GM19043 (cell line): ENCODE measurements around the gene GTF2H4.

ENCODE experiments used
- ATAC-seq: cut with Tn5 transposase; IDR thresholded peaks from one replicate; pipeline ENCODE4 v1.9.1; 2021; ENCODE audit warnings: low read depth; ENCODE audit not compliant: unreplicated experiment

Gene GTF2H4

GRCh38 chr6:30882204-30882758 lies 25.7 kb upstream of the GTF2H4 start:
- ATAC-seq: no peak

GRCh38 chr6:30882759-30883684 lies 25.0 kb upstream of the GTF2H4 start:
- ATAC-seq: no peak

GRCh38 chr6:30883685-30884520 lies 24.1 kb upstream of the GTF2H4 start, which contains the start of gene DDR1:
Gene DDR1, plus strand, starts transcription at chr6:30884519. Its CDS starts 4,211 bp downstream, at chr6:30888730.
- ATAC-seq: no peak

DNA sequence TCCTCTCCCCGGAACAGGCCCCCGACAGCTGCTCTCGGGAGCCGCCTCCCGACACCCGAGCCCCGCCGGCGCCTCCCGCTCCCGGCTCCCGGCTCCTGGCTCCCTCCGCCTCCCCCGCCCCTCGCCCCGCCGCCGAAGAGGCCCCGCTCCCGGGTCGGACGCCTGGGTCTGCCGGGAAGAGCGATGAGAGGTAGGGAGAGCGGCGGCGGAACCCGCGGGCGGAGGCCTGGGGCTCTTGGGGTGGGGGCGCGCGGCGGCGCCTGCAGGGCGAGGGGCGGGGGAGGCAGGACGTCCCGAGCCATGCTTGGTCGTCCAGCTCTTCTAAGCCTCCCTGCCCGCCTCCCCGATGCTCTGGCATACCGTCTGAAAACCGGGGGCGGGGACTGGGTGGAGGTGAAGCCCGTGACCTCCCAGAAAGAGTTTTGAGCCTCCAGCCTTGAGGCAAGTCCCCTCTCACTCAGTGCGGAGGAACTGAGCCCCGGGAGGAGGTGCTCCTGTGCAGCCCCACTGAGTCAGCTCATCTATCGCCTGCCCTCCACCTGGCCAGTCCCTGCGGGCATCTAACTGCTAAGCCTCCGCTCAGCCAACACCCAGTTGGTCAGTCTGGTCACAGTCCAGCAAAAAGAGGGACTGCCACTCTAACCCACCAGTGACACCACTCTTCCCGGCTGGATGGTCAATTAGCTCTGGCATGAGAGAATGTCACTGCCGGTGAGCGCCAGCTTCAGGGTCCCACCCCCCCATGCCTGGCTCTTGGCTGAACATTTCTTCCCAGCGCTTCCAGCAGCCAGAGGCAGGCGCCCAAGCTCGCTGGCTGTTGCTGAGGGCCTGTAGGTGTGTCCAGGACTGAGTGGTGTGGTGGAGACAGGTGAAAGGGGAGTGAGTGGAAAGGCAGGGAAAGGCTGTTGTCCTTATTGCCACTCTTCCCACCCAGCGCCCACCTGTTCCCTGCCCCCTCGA lies 23.2 kb upstream of the GTF2H4 start:
- no peak for ATAC-seq

GRCh38 chr6:30885481-30885998 lies 22.5 kb upstream of the GTF2H4 start:
- ATAC-seq: no peak

GRCh38 chr6:30885999-30886896 lies 21.8 kb upstream of the GTF2H4 start:
- ATAC-seq: no peak

DNA sequence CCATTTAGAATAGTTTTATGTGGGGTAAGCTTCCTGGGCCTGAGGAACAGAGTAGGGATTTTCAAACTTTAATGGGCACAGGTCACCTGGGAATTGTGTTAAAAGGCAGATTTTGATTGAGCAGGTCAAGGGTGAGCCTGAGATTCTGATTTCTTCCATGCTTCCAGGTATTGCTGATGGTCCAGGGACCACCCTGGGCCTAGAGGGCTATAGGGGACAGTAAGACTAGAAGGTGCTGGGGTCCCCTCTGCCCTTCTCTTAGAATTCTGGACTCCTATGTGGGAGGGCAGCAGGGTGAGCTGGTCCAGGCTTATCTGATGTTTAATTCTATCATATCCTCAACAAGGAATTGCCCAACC lies 21.1 kb upstream of the GTF2H4 start:
- ATAC-seq: no peak

DNA sequence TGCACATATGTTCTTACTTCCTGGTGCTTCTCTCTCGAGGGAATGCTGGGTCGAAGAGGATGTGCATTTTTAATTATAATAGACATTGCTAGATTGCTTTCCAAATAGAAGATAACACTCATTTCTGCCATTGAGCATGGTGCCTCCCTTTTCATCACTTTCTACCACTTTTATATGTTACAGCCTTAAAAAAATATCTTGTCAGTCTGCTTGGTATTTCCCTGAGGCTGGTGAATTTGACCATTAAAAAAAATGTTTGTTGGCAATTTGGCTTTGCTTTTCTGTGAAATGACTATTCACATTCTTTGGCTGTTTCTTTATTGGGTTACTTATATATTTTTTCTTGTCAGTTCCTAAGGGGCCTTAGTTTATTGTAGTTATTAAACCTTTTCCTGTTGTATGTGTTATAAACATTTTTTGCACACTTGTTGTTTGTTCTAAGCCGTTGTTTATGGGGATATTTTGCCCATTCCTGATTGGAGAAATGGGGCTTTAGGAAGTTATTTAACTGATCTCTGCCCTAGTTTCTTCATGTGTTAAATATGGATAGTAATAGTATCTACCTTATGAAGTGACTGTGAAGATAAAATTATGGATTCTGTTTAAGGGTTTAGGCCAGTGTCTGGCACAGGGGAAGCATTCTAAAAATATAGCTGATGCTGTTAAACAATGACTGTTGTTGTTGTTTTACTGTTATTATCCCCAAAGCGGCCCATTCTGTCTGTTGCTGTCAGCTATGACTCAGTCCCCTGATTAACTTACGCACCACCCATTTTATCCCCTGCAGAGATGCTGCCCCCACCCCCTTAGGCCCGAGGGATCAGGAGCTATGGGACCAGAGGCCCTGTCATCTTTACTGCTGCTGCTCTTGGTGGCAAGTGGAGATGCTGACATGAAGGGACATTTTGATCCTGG lies 19.8 kb upstream of the GTF2H4 start:
- ATAC-seq: no peak

DNA sequence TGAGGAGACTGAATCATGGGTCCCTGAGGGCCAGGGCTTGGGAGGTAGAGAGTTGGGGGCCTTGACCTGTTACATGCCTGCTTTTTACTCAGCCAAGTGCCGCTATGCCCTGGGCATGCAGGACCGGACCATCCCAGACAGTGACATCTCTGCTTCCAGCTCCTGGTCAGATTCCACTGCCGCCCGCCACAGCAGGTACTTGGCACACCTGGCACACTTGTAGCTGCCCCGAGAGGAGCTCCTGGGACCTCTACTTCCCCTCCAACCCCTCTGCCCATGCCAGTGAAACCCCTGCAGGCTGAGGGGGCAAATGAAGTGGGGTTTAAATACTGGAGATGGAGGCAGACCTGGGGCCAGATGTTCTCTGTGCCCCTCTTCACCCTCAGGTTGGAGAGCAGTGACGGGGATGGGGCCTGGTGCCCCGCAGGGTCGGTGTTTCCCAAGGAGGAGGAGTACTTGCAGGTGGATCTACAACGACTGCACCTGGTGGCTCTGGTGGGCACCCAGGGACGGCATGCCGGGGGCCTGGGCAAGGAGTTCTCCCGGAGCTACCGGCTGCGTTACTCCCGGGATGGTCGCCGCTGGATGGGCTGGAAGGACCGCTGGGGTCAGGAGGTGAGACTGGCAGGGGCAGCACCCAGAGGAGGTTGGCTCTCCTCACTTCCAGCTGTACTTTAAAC lies 19.1 kb upstream of the GTF2H4 start:
- no peak for ATAC-seq

DNA sequence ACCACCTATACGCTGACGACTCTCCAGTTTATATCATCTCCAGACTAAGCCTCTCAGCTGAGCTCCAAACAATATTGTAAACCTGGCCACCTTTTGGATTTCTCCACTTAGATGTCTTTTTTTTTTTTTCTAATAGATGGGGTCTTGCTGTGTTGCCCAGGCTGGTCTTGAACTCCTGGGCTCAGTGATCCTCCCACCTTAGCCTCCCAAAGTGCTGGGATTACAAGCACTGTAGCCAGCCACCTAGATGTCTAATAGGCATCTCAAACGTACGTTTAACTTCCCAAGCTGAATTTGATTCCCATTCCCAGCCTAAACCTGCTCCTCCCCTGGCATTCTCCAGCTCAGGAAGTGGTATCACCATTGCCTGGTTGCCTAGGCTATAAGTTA lies 18.5 kb upstream of the GTF2H4 start:
- no peak for ATAC-seq

GRCh38 chr6:30889921-30890645 lies 17.9 kb upstream of the GTF2H4 start:
- no peak for ATAC-seq

DNA sequence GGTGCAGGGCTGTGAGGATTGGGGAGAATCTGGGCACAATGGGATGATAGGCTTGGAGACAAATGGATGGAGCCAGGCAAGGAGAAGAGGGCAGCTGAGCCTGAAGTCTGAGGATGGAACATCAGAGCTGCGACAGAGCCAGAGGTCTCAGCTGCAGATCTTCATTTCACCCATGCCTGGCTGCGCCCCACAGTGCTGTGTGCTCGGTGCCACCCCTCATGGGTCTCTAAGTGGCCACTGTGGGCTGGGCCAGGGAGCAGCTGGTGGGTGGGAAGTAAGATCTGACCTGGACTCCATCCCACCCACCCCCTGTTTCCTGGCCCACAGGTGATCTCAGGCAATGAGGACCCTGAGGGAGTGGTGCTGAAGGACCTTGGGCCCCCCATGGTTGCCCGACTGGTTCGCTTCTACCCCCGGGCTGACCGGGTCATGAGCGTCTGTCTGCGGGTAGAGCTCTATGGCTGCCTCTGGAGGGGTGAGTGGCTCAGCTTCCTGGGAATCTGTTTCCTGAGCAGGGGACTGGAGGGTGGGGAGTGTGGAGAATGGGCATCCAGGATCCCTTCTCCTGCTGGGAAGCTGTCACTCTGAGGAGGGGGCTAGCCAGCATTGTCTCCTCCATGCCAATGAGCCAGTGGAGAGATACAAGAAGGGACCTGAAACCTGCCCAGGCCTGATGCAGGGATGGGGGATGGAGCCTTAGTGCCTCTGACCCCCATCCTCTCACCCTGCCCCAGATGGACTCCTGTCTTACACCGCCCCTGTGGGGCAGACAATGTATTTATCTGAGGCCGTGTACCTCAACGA lies 17.2 kb upstream of the GTF2H4 start:
- ATAC-seq: no peak

DNA sequence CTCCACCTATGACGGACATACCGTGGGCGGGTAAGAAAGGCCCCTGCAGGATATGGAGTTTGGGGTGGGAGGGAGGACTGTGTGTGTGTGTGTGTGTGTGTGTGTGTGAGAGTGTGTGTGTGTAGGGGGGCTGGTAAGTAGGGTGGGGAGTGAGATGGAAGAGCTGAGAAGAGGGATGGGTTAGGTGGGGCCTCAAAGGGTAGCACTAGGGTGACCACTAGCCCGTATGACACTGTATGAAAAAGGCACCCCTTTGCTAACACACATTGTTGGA lies 16.6 kb upstream of the GTF2H4 start:
- no peak for ATAC-seq

DNA sequence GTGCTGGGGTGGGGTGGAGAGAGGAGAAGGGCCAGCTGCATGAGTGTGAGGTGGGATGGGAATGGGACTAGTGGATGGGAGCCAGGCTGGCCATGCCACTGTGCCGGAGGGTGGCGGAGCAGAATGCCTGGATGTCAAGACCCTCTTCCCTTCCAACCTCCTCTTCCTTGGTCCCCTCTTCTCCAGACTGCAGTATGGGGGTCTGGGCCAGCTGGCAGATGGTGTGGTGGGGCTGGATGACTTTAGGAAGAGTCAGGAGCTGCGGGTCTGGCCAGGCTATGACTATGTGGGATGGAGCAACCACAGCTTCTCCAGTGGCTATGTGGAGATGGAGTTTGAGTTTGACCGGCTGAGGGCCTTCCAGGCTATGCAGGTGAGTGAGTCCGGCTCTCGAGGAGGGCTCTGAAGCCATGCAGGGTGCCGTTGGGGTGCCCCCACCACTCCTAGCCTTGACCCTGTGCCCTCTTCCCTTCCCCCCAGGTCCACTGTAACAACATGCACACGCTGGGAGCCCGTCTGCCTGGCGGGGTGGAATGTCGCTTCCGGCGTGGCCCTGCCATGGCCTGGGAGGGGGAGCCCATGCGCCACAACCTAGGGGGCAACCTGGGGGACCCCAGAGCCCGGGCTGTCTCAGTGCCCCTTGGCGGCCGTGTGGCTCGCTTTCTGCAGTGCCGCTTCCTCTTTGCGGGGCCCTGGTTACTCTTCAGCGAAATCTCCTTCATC lies 16.0 kb upstream of the GTF2H4 start:
- ATAC-seq: no peak

- no peak for ATAC-seq
These were observed 14.9 kb upstream of the GTF2H4 start for GRCh38 chr6:30893001-30893591.
